H1 (cell line): ENCODE results near the gene TCEA3.

Source experiments
- CHD2 ChIP-seq: IDR thresholded peaks from 2 replicates; pipeline ENCODE4 v1.6.1; 2012; ENCODE audit warnings: low read length, improper control_type of control experiment
- EGR1 ChIP-seq: IDR thresholded peaks from 2 replicates; pipeline ENCODE4 v1.6.1; 2011; ENCODE audit warnings: low read depth, low read length, borderline replicate concordance
- JUN ChIP-seq: IDR thresholded peaks from 2 replicates; pipeline ENCODE4 v1.6.1; 2011; ENCODE audit warnings: low read depth, mild to moderate bottlenecking, improper control_type of control experiment, low read length
- POLR2A ChIP-seq, 2 experiments: IDR thresholded peaks; 1 replicate in 1 of 2; 2 replicates in 1 of 2; pipeline ENCODE4 v1.6.1; 2011; ENCODE audit warnings: low read depth in 2 of 2, low read length in 2 of 2, mild to moderate bottlenecking in 2 of 2; ENCODE audit errors: control extremely low read depth in 1 of 2
- POLR2AphosphoS5 ChIP-seq: IDR thresholded peaks from 2 replicates; pipeline ENCODE4 v1.6.1; 2011; ENCODE audit warnings: low read depth, low read length
- RAD21 ChIP-seq, 2 experiments: IDR thresholded peaks in 1 of 2; conservative IDR thresholded peaks in 1 of 2; 2 replicates each; pipeline ENCODE4 v1.6.1; 2011; ENCODE audit warnings: low read depth in 2 of 2, low read length in 2 of 2, improper control_type of control experiment in 1 of 2, inconsistent platforms in 1 of 2, mild to moderate bottlenecking in 1 of 2, moderate library complexity in 1 of 2
- SAP30 ChIP-seq: fragments of 300-600 bp; sonication (generic); IDR thresholded peaks from 2 replicates; pipeline ENCODE4 v1.7.1; 2012; ENCODE audit warnings: low read length, moderate library complexity, mild to moderate bottlenecking, inconsistent platforms; ENCODE audit not compliant: insufficient read depth, insufficient replicate concordance
- SIN3A ChIP-seq, 2 experiments: IDR thresholded peaks in 1 of 2; conservative IDR thresholded peaks in 1 of 2; 2 replicates each; pipeline ENCODE4 v1.6.1; 2011 to 2012; ENCODE audit warnings: low read length in 2 of 2, improper control_type of control experiment in 1 of 2, low read depth in 1 of 2, mild to moderate bottlenecking in 1 of 2
- TF ChIP-seq, protein P1 (sequence below), 3 experiments: IDR thresholded peaks; 1 replicate in 2 of 3; 2 replicates in 1 of 3; pipeline versions ENCODE4 v1.5.1 to v1.6.1; 2011; ENCODE audit warnings: low read length in 3 of 3, mild to moderate bottlenecking in 3 of 3, inconsistent platforms in 2 of 3, low read depth in 1 of 3, moderate library complexity in 1 of 3; ENCODE audit not compliant: insufficient read depth in 1 of 3; ENCODE audit errors: control extremely low read depth in 1 of 3
- TF ChIP-seq, protein P2 (sequence below): IDR thresholded peaks from 2 replicates; pipeline ENCODE4 v1.6.1; 2011; ENCODE audit warnings: low read depth, mild to moderate bottlenecking, low read length; ENCODE audit not compliant: insufficient read depth

GRCh38 chr1:23403355-23403734 is 21.2 kb downstream of the TCEA3 start:
- TF ChIP-seq, protein P1, sequence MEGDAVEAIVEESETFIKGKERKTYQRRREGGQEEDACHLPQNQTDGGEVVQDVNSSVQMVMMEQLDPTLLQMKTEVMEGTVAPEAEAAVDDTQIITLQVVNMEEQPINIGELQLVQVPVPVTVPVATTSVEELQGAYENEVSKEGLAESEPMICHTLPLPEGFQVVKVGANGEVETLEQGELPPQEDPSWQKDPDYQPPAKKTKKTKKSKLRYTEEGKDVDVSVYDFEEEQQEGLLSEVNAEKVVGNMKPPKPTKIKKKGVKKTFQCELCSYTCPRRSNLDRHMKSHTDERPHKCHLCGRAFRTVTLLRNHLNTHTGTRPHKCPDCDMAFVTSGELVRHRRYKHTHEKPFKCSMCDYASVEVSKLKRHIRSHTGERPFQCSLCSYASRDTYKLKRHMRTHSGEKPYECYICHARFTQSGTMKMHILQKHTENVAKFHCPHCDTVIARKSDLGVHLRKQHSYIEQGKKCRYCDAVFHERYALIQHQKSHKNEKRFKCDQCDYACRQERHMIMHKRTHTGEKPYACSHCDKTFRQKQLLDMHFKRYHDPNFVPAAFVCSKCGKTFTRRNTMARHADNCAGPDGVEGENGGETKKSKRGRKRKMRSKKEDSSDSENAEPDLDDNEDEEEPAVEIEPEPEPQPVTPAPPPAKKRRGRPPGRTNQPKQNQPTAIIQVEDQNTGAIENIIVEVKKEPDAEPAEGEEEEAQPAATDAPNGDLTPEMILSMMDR (IDR thresholded peaks at IDR 0.05; ENCODE audit: control extremely low read depth in 1 of 3, insufficient read depth in 1 of 3, low read depth in 1 of 3, low read length in 3 of 3): no peak
- no peak for TF ChIP-seq POLR2A (IDR thresholded peaks at IDR 0.05; ENCODE audit: control extremely low read depth in 1 of 2, low read depth in 2 of 2, low read length in 2 of 2)
- TF ChIP-seq EGR1: no peak
- TF ChIP-seq, protein P2, sequence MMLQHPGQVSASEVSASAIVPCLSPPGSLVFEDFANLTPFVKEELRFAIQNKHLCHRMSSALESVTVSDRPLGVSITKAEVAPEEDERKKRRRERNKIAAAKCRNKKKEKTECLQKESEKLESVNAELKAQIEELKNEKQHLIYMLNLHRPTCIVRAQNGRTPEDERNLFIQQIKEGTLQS: no peak
- TF ChIP-seq POLR2AphosphoS5: no peak
- TF ChIP-seq CHD2: no peak
- TF ChIP-seq SAP30: no peak
- TF ChIP-seq RAD21 (IDR thresholded peaks at IDR 0.05 in 1 of 2, conservative IDR thresholded peaks at IDR 0.05 in 1 of 2; ENCODE audit: low read depth in 2 of 2, low read length in 2 of 2): no peak
- TF ChIP-seq JUN: no peak
- TF ChIP-seq SIN3A (conservative IDR thresholded peaks at IDR 0.05 in 1 of 2, IDR thresholded peaks at IDR 0.05 in 1 of 2; ENCODE audit: low read depth in 1 of 2, low read length in 2 of 2): no peak
